Amygdala (tissue), 56 donors: ENCODE data around the gene PCNX3.

Experiments
- DNase-seq, 56 donors: peaks; one replicate each; lab custom pipeline; 2025; lab: John Stamatoyannopoulos, UW

The PCNX3 gene

GRCh38 chr11:65595543-65596281, 19.9 kb upstream of the PCNX3 start, which contains the start of gene KCNK7:
KCNK7 (minus strand) TSS chr11:65595800; CDS start chr11:65595772, 28 bp downstream.
- DNase-seq, result no peak

GRCh38 chr11:65596520-65596919, 19.1 kb upstream of the PCNX3 start:
- no peak for DNase-seq

- DNase-seq, result no peak
Observed at GRCh38 chr11:65598258-65598699, 17.3 kb upstream of the PCNX3 start.

GRCh38 chr11:65599216-65599954, 16.2 kb upstream of the PCNX3 start:
- no peak for DNase-seq

DNA sequence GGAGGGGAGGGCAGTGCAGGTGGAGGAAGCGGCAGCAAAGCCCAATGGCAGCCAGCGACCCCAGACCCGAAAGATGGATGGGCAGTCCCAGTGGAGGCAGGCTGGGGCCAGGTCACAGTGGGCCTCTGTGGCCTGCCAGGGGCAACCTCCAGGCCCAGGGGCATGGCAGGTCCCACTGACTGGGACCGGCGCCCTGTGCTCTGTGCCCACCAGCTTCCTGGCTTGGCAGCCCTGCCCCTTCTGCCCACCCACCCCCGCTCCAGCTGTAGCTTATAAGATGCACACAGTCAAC, 15.7 kb upstream of the PCNX3 start:
- DNase-seq, result no peak

- no peak for DNase-seq
Observed at GRCh38 chr11:65604258-65604657, 11.3 kb upstream of the PCNX3 start.

GRCh38 chr11:65606876-65607613, 8.5 kb upstream of the PCNX3 start:
- peak; percentile 41 to 98 (median 92) for DNase-seq

DNA sequence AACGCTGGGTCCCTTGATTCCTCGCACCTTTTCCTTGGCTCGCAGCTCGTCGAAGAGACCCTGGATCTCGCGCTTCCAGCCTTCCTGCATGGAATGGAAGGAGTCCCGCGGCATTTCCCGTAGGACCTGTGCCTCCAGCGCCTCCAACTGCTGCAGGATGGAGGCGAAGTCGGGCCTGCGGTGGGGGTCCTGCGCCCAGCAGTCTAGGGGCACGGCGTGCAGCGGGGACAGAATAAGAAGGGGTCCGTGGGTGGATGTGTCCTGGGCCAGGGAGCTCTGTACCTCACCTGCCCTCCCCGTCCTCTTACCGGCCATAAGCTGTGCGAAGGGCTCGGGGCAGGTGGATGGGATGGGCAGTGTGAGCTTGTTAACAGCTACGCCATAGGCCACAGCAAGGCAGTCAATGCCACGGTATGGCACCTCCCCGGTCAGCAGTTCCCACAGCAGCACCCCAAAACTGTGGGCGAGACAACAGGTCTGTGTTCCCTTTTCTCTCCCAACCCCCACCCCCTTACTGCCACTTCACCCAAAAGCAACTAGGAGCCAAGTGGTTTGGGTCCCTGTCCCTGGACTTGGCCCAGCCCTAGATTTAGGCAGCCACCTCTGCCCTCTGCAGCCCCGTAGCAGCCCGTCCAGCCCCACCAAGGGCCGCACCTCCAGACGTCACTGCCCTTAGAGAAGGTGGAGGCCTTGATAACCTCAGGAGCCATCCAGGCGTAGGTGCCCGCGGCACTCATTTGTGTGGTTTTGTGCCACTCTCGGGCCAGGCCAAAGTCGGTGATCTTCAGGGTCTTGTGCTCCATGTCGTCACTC, 7.8 kb upstream of the PCNX3 start:
- DNase-seq, result no peak

- DNase-seq, result no peak
Observed at GRCh38 chr11:65609229-65609628, 6.3 kb upstream of the PCNX3 start.

GRCh38 chr11:65609665-65610064, 5.9 kb upstream of the PCNX3 start:
- DNase-seq, result no peak

DNA sequence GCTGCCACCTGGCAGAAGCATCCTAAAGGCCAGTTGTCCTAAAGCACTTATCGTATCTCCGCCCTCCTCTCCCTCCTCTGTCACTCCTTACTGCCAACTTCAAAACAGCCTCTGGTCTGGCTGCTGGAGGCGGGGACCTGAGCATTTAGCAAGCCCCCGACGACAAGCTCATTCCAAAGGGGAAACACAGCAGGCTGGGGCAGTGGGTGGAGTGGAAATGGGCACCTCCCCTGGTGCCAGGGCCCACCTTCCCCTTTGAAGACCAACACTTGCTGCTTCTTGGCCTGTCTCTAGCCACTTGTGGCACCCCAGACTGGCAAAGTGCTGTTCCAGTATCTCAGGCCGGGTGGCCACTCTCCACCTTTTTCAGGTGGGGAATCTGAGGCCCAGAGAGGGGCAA, 5.2 kb upstream of the PCNX3 start:
- peak in 2 of 56 donors; percentile 24 to 26 for DNase-seq

- DNase-seq, result peak; percentile 31 to 90 (median 75)
Observed at GRCh38 chr11:65611028-65611757, 4.4 kb upstream of the PCNX3 start.

GRCh38 chr11:65611758-65612603, 3.6 kb upstream of the PCNX3 start:
- DNase-seq, result peak in 2 of 56 donors; percentile 29 to 45

DNA sequence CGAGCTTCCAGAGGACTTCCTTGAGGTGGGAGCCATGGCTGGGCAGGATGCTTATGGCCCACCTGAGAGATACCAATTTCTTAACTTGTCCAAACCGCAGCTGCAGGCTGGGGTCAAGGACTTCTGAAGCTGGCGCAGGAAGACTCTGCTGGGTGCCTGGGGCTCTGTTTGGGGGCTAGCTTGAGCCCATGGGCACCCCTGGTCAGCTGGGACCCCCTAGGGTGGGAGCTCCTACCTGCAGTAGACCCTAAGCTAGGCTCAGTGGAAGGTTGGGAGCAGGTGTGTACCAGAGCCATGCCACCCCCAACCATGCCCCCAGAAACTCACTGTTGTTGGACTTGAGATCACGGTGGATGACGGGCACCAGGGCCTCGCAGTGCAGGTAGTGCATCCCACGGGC, 2.9 kb upstream of the PCNX3 start:
- no peak for DNase-seq

GRCh38 chr11:65613091-65613928, 2.3 kb upstream of the PCNX3 start:
- peak in 6 of 56 donors; percentile 35 to 52 (median 48) for DNase-seq

GRCh38 chr11:65615950-65616574, 486 bp downstream of the PCNX3 start:
- peak in 1 of 56 donors; percentile 49 for DNase-seq

DNA sequence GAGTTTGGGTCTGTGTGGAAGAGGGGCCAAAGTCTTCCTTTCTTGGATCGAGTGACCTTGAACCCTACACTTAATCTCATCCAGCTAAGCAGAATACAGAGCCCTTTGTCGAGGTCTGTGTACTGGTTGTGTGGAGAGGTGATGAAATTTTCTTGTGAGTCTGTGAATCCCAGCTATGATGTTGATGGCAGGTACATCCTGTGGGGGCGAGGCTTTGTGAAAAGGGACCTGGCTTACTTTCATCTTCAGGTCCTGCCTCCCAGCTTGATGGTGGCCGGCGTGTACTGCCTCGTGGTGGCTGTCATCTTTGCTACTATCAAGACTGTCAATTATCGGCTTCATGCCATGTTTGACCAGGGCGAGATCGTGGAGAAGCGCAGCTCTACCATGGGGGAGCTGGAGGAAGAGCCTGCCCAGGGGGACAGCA, 1.0 kb downstream of the PCNX3 start:
- no peak for DNase-seq
